B cell (primary cell): ENCODE data around the gene KCNJ10.

Experiments used
- EZH2 ChIP-seq: IDR thresholded peaks from 2 replicates; pipeline ENCODE4 v1.6.1; 2012; ENCODE audit warnings: borderline replicate concordance, low read depth, mild to moderate bottlenecking, moderate library complexity, low read length; ENCODE audit not compliant: insufficient read depth, poor library complexity, severe bottlenecking
- TF ChIP-seq, protein P1 (sequence below): fragments of 200-600 bp; IDR thresholded peaks from one replicate; pipeline ENCODE4 v1.8.0; 2022; ENCODE audit warnings: antibody characterized with exemption, mild to moderate bottlenecking

DNA sequence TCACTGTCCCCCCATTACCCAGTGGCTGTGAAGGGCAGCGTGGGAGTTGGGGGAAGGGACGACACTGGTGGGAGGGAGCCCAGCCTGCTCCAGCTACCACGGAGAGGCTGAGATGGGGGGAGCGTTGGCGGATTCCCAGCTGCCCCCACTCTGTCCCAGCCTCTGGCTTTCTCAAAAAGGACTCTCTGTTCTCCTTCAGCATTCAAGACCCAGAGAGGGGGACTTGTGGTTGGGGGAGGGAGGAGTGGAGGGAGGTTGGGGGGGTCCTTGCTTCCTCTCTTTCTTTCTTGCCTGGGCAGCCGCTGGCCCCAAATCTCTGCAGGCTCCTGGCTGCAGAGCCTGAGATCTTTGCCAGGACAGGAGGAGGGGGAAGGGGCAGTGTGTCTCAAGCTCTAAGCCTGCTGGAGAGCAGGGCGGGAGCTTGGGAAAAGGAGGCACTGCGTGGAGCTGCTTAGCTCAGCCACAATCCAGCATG is 47.8 kb upstream of the KCNJ10 start:
- TF ChIP-seq, protein P1, sequence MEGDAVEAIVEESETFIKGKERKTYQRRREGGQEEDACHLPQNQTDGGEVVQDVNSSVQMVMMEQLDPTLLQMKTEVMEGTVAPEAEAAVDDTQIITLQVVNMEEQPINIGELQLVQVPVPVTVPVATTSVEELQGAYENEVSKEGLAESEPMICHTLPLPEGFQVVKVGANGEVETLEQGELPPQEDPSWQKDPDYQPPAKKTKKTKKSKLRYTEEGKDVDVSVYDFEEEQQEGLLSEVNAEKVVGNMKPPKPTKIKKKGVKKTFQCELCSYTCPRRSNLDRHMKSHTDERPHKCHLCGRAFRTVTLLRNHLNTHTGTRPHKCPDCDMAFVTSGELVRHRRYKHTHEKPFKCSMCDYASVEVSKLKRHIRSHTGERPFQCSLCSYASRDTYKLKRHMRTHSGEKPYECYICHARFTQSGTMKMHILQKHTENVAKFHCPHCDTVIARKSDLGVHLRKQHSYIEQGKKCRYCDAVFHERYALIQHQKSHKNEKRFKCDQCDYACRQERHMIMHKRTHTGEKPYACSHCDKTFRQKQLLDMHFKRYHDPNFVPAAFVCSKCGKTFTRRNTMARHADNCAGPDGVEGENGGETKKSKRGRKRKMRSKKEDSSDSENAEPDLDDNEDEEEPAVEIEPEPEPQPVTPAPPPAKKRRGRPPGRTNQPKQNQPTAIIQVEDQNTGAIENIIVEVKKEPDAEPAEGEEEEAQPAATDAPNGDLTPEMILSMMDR = no peak
- TF ChIP-seq EZH2 = no peak
